Chondrocyte (in vitro differentiated cells): ENCODE data around the gene THOC2. TPM values are rescaled to one million over a fixed set of nuclear protein-coding genes. Genes with fewer than 3 reads are reported as not detected.
"Not testable (repeated sequence)": the region's sequence is repeated elsewhere in the genome, so short reads cannot be mapped to it uniquely, and the experiment has no call there.

ENCODE experiments used
- DNase-seq: peaks from one replicate; pipeline ENCODE4 v3.0.0; 2021; ENCODE audit warnings: mixed read lengths, low spot score
- H3K27ac Mint-ChIP-seq: one replicate; pipeline ENCODE4 v1.8.0; 2021; ENCODE audit warnings: mild to moderate bottlenecking, moderate library complexity, mixed read lengths; ENCODE audit not compliant: unreplicated experiment
- H3K27me3 Mint-ChIP-seq: 2 replicates; pipeline ENCODE4 v1.8.0; 2021; ENCODE audit warnings: low read depth, mixed read lengths
- H3K36me3 Mint-ChIP-seq: 2 replicates; pipeline ENCODE4 v1.8.0; 2021; ENCODE audit warnings: low read depth, mixed read lengths
- H3K4me1 Mint-ChIP-seq: 2 replicates; pipeline ENCODE4 v1.8.0; 2021; ENCODE audit warnings: low read depth, mild to moderate bottlenecking, mixed read lengths
- H3K4me3 Mint-ChIP-seq: one replicate; pipeline ENCODE4 v1.8.0; 2021; ENCODE audit warnings: mild to moderate bottlenecking, moderate library complexity, mixed read lengths; ENCODE audit not compliant: unreplicated experiment
- H3K9me3 Mint-ChIP-seq: 2 replicates; pipeline ENCODE4 v1.8.0; 2021; ENCODE audit warnings: low read depth, mixed read lengths
- total RNA-seq: library from RNA; stranded (reverse); gene quantifications from 3 replicates; pipeline ENCODE4 v1.2.1, GENCODE V29; 2021
- TF ChIP-seq, protein P1 (sequence below): fragments of 200-600 bp; sonication (generic); IDR thresholded peaks from 2 replicates; pipeline ENCODE4 v1.5.0; 2021; ENCODE audit warnings: antibody characterized with exemption, mild to moderate bottlenecking, moderate library complexity

The THOC2 gene
- total RNA-seq, 1 donor from 2014 or later: 50.1 TPM

DNA sequence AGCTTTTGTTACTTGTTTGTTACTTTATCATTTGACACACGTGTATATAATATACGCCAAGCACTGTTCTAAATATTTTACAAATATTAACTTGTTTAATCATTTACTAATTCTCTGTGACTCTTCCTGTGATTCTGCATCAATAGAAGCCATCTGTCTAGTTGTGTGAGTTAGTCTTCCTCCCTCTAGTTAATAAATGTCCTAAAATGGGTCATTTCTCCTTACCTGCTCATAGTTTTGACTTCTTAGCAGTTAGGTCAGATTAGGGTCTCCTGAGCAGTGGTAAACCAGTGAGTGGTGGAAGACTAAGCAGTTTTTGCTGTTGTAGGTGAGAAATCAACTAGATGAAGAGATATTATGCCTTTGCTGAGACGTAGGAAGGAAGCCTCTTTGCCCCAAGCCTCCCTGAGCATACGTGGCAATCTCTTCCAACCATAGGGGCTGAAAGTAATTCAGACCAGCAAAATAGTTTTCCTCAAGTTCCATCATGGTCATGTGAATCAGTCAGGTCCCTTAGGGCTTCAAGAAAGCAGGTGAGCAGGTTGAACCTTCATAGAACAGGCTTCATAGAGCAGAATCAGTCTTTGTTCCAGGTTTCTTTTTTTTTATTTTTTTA, 38.7 kb upstream of the THOC2 start:
- H3K4me1 Mint-ChIP-seq: no peaks in the 10 kb centered on the region
- no peak overlapping the region for H3K4me3 Mint-ChIP-seq
- H3K27me3 Mint-ChIP-seq: no peaks in the 10 kb centered on the region

DNA sequence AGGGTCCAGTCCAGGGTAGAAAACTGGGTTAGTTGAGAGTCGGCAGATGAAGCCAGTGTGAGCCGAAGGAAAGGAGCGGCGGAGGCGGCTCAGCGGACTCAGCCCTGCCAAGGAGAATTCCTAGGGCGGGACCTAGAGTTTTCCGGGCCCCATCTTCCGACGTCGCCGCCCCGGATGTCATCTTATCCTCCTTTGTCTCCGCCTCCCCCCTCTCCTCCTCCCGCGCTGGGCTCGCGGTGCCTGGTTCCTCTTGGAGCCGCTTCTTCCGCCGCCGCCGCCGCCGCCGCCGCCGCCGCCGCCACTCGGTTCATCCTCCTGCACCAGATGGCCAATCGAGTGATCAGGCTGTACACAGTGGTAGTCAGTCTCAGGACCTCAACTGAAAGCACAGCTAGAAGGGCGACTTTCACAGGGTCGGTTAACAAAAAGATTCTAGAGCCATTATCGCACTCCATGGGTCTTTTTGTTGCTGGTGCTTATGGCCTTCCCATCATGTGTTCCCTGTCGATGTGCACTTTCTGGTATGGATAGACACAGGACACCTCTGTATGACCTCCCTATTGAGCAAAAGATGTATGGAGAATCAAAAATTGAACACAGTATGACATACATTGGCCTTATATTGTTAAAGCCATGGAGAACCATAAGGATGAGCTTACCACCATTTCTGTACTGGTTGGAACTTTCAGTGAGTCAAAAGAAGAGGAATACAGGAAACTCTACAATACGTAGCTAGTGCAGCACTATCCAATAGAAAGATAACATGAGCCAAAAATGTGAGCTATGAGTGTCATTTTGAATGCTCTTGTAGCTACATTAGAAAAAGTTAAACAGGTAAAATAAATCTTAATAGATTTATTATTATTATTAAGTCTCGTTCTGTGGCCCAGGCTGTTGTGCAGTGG, 32.4 kb upstream of the THOC2 start:
- Mint-ChIP-seq H3K36me3 (no peaks in the 10 kb centered on the region), H3K9me3 (peaks cover 4% of the 10 kb centered on the region), H3K27me3 (no peaks in the 10 kb centered on the region), H3K4me1 (peaks cover 8% of the 10 kb centered on the region), H3K4me3 (peak overlapping the region; percentile 66), H3K27ac (peak overlapping the region; percentile 73)
- peak; percentile 92 for DNase-seq
- TF ChIP-seq, protein P1, sequence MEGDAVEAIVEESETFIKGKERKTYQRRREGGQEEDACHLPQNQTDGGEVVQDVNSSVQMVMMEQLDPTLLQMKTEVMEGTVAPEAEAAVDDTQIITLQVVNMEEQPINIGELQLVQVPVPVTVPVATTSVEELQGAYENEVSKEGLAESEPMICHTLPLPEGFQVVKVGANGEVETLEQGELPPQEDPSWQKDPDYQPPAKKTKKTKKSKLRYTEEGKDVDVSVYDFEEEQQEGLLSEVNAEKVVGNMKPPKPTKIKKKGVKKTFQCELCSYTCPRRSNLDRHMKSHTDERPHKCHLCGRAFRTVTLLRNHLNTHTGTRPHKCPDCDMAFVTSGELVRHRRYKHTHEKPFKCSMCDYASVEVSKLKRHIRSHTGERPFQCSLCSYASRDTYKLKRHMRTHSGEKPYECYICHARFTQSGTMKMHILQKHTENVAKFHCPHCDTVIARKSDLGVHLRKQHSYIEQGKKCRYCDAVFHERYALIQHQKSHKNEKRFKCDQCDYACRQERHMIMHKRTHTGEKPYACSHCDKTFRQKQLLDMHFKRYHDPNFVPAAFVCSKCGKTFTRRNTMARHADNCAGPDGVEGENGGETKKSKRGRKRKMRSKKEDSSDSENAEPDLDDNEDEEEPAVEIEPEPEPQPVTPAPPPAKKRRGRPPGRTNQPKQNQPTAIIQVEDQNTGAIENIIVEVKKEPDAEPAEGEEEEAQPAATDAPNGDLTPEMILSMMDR: no peak

More for the DNA sequence above, 38.7 kb upstream of the THOC2 start:
- DNase-seq: no peak
- TF ChIP-seq, protein P1: no peak
- Mint-ChIP-seq H3K27ac (no peak overlapping the region), H3K9me3 (peaks cover 6% of the 10 kb centered on the region), H3K36me3 (no peaks in the 10 kb centered on the region)

DNA sequence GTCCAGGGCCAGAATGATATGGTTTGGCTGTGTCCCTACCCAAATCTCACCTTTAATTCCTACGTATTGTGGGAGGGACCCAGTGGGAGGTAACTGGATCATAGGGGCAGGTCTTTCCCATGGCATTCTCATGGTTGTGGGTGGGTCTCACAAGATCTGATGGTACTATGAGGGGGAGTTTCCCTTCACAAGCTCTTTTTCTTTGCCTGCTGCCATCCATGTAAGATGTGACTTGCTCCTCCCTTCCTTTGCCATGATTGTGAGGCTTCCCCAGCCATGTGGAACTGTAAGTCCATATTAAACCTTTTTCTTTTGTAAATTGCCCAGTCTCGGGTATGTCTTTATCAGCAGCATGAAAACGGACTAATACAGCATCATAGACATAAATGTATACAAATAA, 27.0 kb upstream of the THOC2 start:
- not testable (repeated sequence) for H3K4me3 Mint-ChIP-seq, H3K27ac Mint-ChIP-seq, H3K4me1 Mint-ChIP-seq, H3K27me3 Mint-ChIP-seq, H3K36me3 Mint-ChIP-seq, DNase-seq
- H3K9me3 Mint-ChIP-seq: peaks cover 22% of the 10 kb centered on the region

DNA sequence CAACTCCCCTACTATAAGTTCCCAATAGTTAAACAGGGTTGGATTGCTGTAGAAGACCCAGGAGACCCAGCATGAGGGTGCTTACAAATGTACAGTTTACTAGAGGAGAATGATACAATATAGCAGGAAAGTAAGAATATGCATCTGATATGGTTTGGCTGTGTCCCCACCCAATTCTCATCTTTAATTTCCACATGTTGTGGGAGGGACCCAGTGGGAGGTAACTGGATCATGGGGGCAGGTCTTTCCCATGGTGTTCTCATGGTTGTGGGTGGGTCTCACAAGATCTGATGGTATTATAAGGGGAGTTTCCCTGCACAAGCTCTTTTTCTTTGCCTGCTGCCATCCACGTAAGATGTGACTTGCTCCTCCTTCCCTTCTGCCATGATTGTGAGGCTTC, 24.9 kb upstream of the THOC2 start:
- H3K4me1 Mint-ChIP-seq, H3K36me3 Mint-ChIP-seq, H3K27me3 Mint-ChIP-seq, H3K27ac Mint-ChIP-seq, DNase-seq, H3K4me3 Mint-ChIP-seq: not testable (repeated sequence)
- peaks cover 22% of the 10 kb centered on the region for H3K9me3 Mint-ChIP-seq

DNA sequence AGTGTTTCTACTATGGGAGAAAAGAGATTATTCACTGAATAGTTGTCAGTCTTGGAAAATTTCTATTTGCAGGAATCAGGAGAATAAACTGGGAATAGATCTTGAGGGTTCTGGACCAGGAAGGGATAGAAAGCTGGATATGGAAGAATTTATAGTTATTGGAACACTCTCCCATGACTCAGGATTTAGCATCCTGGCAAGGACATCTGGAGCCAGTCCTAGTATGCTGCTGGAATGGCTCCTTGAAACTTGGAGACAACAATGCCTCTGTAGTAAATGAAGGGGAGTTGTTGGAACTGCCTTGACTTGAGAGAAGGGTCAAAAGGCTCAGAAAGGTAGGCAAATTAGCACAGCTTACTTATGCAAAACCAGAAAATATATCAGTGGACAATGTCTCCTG, 23.5 kb upstream of the THOC2 start:
- TF ChIP-seq, protein P1: no peak
- Mint-ChIP-seq H3K36me3 (no peaks in the 10 kb centered on the region), H3K9me3 (peaks cover 20% of the 10 kb centered on the region), H3K27me3 (no peaks in the 10 kb centered on the region), H3K4me3 (no peak overlapping the region), H3K4me1 (no peaks in the 10 kb centered on the region), H3K27ac (no peak overlapping the region)
- DNase-seq: no peak

DNA sequence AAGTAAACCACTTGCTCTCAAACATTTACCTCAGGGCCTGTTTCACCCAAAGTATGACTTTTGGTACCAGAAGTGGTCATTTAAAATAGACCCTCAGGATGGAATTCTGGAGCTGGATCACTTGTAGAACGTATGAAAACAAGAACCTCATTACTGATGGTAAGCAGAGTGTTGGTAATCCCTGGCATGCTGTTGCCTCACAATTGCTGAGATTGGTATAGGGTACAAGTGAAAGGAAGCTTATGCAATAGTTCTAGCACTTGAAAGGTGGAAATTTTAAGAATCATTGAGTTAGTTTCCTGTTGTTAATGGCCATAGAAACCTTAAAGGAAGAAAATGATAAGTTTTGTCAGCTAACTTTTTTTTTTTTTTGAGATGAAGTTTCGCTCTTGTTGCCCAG, 22.3 kb upstream of the THOC2 start:
- Mint-ChIP-seq H3K4me1 (no peaks in the 10 kb centered on the region), H3K9me3 (peaks cover 20% of the 10 kb centered on the region), H3K36me3 (no peaks in the 10 kb centered on the region), H3K27me3 (no peaks in the 10 kb centered on the region), H3K4me3 (no peak overlapping the region), H3K27ac (no peak overlapping the region)
- TF ChIP-seq, protein P1: no peak
- no peak for DNase-seq
